Sciatic nerve (tissue), 2 donors: Measurements from ENCODE around the gene MOGAT3. TPM values are rescaled to one million over a fixed set of nuclear protein-coding genes. Genes with fewer than 3 reads are reported as not detected.

Experiments used
- ATAC-seq: fragments of 200-7000 bp; cut with Tn5 transposase; one replicate; pipeline ENCODE4 v1.9.1; 2020; ENCODE audit warnings: mild to moderate bottlenecking, moderate library complexity
- DNase-seq: peaks from one replicate; pipeline ENCODE4 v3.0.0-alpha.2; 2020; ENCODE audit warnings: low spot score
- intact Hi-C: fragments of 100-400 bp; cut with DNase I; formaldehyde crosslinking; loops from one replicate; pipeline ENCODE4 v1.14.2; 2022
- total RNA-seq: library from RNA; stranded (reverse); fragmentation: NEBNext Ultra II Directional; extraction: Animal tissue kit (Norgen Biotek cat#: 25700); gene quantifications from one replicate; pipeline ENCODE4 v1.2.1, GENCODE V29; 2021
- donor health status: DM: no; HTN: no; CAD: no.
- donor health status: DM: no; HTN: no; CAD: no.

The MOGAT3 gene
- not detected for total RNA-seq

- intact Hi-C loops = no loop called here
- no peak for DNase-seq
- ATAC-seq = no peak
Measured at GRCh38 chr7:101200862-101201599, at the start of gene MOGAT3. Gene MOGAT3 (minus strand): TSS chr7:101201036. CDS start chr7:101200854, 182 bp downstream.

- ATAC-seq (no peak), DNase-seq (no peak)
- intact Hi-C loops = no loop called here
Measured at GRCh38 chr7:101250324-101250723, 49.5 kb upstream of the MOGAT3 start.

- ATAC-seq = no peak
- intact Hi-C loops = no loop called here
Measured at GRCh38 chr7:101248276-101248675, 47.4 kb upstream of the MOGAT3 start.

GRCh38 chr7:101245147-101245668 is 44.4 kb upstream of the MOGAT3 start:
- no peak for ATAC-seq
- no peak for DNase-seq
- intact Hi-C loops = no loop called here

More at GRCh38 chr7:101248276-101248675, 47.4 kb upstream of the MOGAT3 start:
- DNase-seq = no peak

GRCh38 chr7:101244375-101245146 is 43.7 kb upstream of the MOGAT3 start, which contains the start of gene FIS1:
Gene FIS1 (minus strand): TSS chr7:101245081. CDS start chr7:101245004, 77 bp downstream.
- ATAC-seq (peak; percentile 99), DNase-seq (peak; percentile 95)
- intact Hi-C loops = no loop called here

GRCh38 chr7:101243646-101244374 is 43.0 kb upstream of the MOGAT3 start:
- ATAC-seq (no peak), DNase-seq (no peak)
- intact Hi-C loops = no loop called here

- no peak for DNase-seq
Measured at GRCh38 chr7:101241443-101242349, 40.9 kb upstream of the MOGAT3 start.

GRCh38 chr7:101241015-101241363 is 40.2 kb upstream of the MOGAT3 start:
- DNase-seq = no peak
- no peak for ATAC-seq
- intact Hi-C loops = no loop called here

More at GRCh38 chr7:101241443-101242349, 40.9 kb upstream of the MOGAT3 start:
- ATAC-seq = no peak
- intact Hi-C loops = no loop called here

- DNase-seq = no peak
- intact Hi-C loops = no loop called here
- ATAC-seq = no peak
Measured at GRCh38 chr7:101240226-101241014, 39.6 kb upstream of the MOGAT3 start.

GRCh38 chr7:101239951-101240220 is 39.0 kb upstream of the MOGAT3 start:
- intact Hi-C loops = no loop called here
- ATAC-seq (no peak), DNase-seq (no peak)

- ATAC-seq (no peak), DNase-seq (no peak)
Measured at GRCh38 chr7:101239191-101239950, 38.5 kb upstream of the MOGAT3 start.

GRCh38 chr7:101238226-101239182 is 37.7 kb upstream of the MOGAT3 start:
- ATAC-seq = no peak
- intact Hi-C loops = no loop called here
- no peak for DNase-seq

More at GRCh38 chr7:101239191-101239950, 38.5 kb upstream of the MOGAT3 start:
- intact Hi-C loops = no loop called here

GRCh38 chr7:101237206-101238067 is 36.6 kb upstream of the MOGAT3 start, which contains the start of gene CLDN15:
Gene CLDN15 (minus strand): TSS chr7:101237802. CDS start chr7:101237581, 221 bp downstream.
- ATAC-seq (peak; percentile 80), DNase-seq (peak; percentile 79)
- intact Hi-C loops = no loop called here

- ATAC-seq = no peak
- intact Hi-C loops = no loop called here
- no peak for DNase-seq
Measured at GRCh38 chr7:101236292-101236835, 35.5 kb upstream of the MOGAT3 start.

GRCh38 chr7:101235522-101235921 is 34.7 kb upstream of the MOGAT3 start:
- intact Hi-C loops = no loop called here
- no peak for ATAC-seq
- no peak for DNase-seq
